ENCODE results near the gene ZNF329. TPM values are rescaled to one million over a fixed set of nuclear protein-coding genes. Genes with fewer than 3 reads are reported as not detected.

The ZNF329 gene
- total and polyA plus RNA-seq, 9 of the 15 experiments (the other 6 are each of a cell fraction or from before 2014, with no cell fraction given): 0.21 to 3.6 (median 2.2) TPM

DNA sequence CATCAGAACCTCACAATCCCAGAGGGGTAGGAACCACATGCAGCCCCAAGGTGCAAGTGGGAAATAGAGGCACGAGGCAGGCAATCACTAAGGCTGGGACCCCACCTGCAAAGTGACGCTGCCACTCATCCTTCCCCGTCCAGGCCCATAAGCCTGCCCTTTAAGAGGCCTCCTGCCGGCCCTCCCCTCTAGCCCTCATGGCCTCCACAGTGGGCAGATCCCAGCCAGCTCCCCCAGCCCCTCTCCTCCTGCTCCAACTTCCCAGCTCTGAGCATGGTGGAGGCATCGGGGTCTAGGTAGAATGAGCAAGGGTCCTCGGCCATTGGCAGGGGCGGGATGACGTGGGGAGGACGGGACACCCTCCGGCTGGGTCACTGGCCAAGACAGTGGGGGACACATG, 55.3 kb downstream of the ZNF329 start (continued):
- TF ChIP-seq, protein P1, sequence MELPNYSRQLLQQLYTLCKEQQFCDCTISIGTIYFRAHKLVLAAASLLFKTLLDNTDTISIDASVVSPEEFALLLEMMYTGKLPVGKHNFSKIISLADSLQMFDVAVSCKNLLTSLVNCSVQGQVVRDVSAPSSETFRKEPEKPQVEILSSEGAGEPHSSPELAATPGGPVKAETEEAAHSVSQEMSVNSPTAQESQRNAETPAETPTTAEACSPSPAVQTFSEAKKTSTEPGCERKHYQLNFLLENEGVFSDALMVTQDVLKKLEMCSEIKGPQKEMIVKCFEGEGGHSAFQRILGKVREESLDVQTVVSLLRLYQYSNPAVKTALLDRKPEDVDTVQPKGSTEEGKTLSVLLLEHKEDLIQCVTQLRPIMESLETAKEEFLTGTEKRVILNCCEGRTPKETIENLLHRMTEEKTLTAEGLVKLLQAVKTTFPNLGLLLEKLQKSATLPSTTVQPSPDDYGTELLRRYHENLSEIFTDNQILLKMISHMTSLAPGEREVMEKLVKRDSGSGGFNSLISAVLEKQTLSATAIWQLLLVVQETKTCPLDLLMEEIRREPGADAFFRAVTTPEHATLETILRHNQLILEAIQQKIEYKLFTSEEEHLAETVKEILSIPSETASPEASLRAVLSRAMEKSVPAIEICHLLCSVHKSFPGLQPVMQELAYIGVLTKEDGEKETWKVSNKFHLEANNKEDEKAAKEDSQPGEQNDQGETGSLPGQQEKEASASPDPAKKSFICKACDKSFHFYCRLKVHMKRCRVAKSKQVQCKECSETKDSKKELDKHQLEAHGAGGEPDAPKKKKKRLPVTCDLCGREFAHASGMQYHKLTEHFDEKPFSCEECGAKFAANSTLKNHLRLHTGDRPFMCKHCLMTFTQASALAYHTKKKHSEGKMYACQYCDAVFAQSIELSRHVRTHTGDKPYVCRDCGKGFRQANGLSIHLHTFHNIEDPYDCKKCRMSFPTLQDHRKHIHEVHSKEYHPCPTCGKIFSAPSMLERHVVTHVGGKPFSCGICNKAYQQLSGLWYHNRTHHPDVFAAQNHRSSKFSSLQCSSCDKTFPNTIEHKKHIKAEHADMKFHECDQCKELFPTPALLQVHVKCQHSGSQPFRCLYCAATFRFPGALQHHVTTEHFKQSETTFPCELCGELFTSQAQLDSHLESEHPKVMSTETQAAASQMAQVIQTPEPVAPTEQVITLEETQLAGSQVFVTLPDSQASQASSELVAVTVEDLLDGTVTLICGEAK (IDR thresholded peaks at IDR 0.05): no peak
- TF ChIP-seq, protein P1 (CRISPR knock-in tag; IDR thresholded peaks at IDR 0.05): no peak
- TF ChIP-seq NFE2 (IDR thresholded peaks at IDR 0.05; ENCODE audit: low read depth): no peak
- TF ChIP-seq, protein P2, sequence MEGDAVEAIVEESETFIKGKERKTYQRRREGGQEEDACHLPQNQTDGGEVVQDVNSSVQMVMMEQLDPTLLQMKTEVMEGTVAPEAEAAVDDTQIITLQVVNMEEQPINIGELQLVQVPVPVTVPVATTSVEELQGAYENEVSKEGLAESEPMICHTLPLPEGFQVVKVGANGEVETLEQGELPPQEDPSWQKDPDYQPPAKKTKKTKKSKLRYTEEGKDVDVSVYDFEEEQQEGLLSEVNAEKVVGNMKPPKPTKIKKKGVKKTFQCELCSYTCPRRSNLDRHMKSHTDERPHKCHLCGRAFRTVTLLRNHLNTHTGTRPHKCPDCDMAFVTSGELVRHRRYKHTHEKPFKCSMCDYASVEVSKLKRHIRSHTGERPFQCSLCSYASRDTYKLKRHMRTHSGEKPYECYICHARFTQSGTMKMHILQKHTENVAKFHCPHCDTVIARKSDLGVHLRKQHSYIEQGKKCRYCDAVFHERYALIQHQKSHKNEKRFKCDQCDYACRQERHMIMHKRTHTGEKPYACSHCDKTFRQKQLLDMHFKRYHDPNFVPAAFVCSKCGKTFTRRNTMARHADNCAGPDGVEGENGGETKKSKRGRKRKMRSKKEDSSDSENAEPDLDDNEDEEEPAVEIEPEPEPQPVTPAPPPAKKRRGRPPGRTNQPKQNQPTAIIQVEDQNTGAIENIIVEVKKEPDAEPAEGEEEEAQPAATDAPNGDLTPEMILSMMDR (IDR thresholded peaks at IDR 0.05 in 2 of 3, conservative IDR thresholded peaks at IDR 0.05 in 1 of 3; ENCODE audit: insufficient read depth in 2 of 3, low read depth in 1 of 3, low read length in 3 of 3): no peak
- no peak for TF ChIP-seq SAFB2 (IDR thresholded peaks at IDR 0.05; ENCODE audit: borderline replicate concordance, low read depth, low read length, severe bottlenecking)
- no peak for TF ChIP-seq TEAD1 (CRISPR knock-in tag; IDR thresholded peaks at IDR 0.05)
- TF ChIP-seq, protein P3, sequence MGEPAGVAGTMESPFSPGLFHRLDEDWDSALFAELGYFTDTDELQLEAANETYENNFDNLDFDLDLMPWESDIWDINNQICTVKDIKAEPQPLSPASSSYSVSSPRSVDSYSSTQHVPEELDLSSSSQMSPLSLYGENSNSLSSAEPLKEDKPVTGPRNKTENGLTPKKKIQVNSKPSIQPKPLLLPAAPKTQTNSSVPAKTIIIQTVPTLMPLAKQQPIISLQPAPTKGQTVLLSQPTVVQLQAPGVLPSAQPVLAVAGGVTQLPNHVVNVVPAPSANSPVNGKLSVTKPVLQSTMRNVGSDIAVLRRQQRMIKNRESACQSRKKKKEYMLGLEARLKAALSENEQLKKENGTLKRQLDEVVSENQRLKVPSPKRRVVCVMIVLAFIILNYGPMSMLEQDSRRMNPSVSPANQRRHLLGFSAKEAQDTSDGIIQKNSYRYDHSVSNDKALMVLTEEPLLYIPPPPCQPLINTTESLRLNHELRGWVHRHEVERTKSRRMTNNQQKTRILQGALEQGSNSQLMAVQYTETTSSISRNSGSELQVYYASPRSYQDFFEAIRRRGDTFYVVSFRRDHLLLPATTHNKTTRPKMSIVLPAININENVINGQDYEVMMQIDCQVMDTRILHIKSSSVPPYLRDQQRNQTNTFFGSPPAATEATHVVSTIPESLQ (CRISPR knock-in tag; IDR thresholded peaks at IDR 0.05): no peak

Measured in K562 (cell line).